ENCODE measurements around the gene ADAR.
A peak's percentile ranks its signal among the peaks of the same experiment; 100 is the strongest.

ADAR gene

GRCh38 chr1:154627257-154628120 lies 19.5 kb upstream of the ADAR start:
- Histone ChIP-seq H3K27me3 (no peaks in the 10 kb centered on the region), H3K4me1 (peaks cover 0 to 18% (median 10%) of the 10 kb centered on the region in 4 donors), H3K4me3 (peak overlapping the region; percentile 82 to 87), H3K27ac (peak overlapping the region; percentile 94), H3K36me3 (no peaks in the 10 kb centered on the region), H3K9me3 (no peaks in the 10 kb centered on the region)
- no peak for TF ChIP-seq CTCF (IDR thresholded peaks at IDR 0.05)
- peak; percentile 89 to 90 for DNase-seq
- intact Hi-C loops (cut with DNase I; ENCODE audit: low total_unique reads) = loop anchor here (10.0 kb wide), 1 partner anchor 63 kb away; the partner anchor contains the start of gene CHRNB2

- TF ChIP-seq CTCF (IDR thresholded peaks at IDR 0.05) = no peak
- DNase-seq = no peak
- peaks cover 0 to 18% (median 10%) of the 10 kb centered on the region in 4 donors for H3K4me1 ChIP-seq
- no peaks in the 10 kb centered on the region for H3K27me3 ChIP-seq
- intact Hi-C loops (cut with DNase I; ENCODE audit: low total_unique reads) = loop anchor here (10.0 kb wide), 1 partner anchor 62 kb away; the partner anchor contains the start of gene CHRNB2
- H3K36me3 ChIP-seq = no peaks in the 10 kb centered on the region
- H3K27ac ChIP-seq = peak overlapping the region; percentile 94
- H3K4me3 ChIP-seq = peak overlapping the region; percentile 82 to 87
- no peaks in the 10 kb centered on the region for H3K9me3 ChIP-seq
Observed at GRCh38 chr1:154626456-154627256, 18.7 kb upstream of the ADAR start.

- Histone ChIP-seq H3K4me1 (peaks cover 0 to 18% (median 10%) of the 10 kb centered on the region in 4 donors), H3K36me3 (no peaks in the 10 kb centered on the region), H3K9me3 (no peaks in the 10 kb centered on the region), H3K27ac (no peak overlapping the region), H3K4me3 (no peak overlapping the region), H3K27me3 (no peaks in the 10 kb centered on the region)
- intact Hi-C loops (cut with DNase I; ENCODE audit: low total_unique reads) = loop anchor here (10.0 kb wide), 1 partner anchor 60 kb away; the partner anchor contains the start of gene CHRNB2
- TF ChIP-seq CTCF (IDR thresholded peaks at IDR 0.05) = no peak
- DNase-seq = no peak
Observed at GRCh38 chr1:154624746-154625643, 17.0 kb upstream of the ADAR start.

- DNase-seq = no peak
- peaks cover 0 to 18% (median 10%) of the 10 kb centered on the region in 4 donors for H3K4me1 ChIP-seq
Observed at GRCh38 chr1:154623358-154623757, 15.4 kb upstream of the ADAR start.

More at GRCh38 chr1:154623358-154623757, 15.4 kb upstream of the ADAR start:
- no peaks in the 10 kb centered on the region for H3K9me3 ChIP-seq
- no peaks in the 10 kb centered on the region for H3K27me3 ChIP-seq
- no peak for TF ChIP-seq CTCF (IDR thresholded peaks at IDR 0.05)
- intact Hi-C loops (cut with DNase I; ENCODE audit: low total_unique reads) = loop anchor here (10.0 kb wide), 1 partner anchor 59 kb away; the partner anchor contains the start of gene CHRNB2
- no peak overlapping the region for H3K4me3 ChIP-seq
- no peak overlapping the region for H3K27ac ChIP-seq
- no peaks in the 10 kb centered on the region for H3K36me3 ChIP-seq

Measured in tibial artery (tissue), 4 donors.